UCSD-AML1 (cell line): Measurements from ENCODE around the gene FAM181A.

Source experiments
- DNase-seq: peaks from one replicate; lab custom pipeline; 2025; ENCODE audit not compliant: unreplicated experiment; lab: John Stamatoyannopoulos, UW

Gene FAM181A

GRCh38 chr14:93977171-93977570 lies 50.0 kb downstream of the FAM181A start:
- no peak for DNase-seq

- DNase-seq: no peak
Measured at GRCh38 chr14:93977790-93978581, 50.8 kb downstream of the FAM181A start.

GRCh38 chr14:93978735-93979134 lies 51.6 kb downstream of the FAM181A start:
- no peak for DNase-seq
